ENCODE measurements around the gene OTX2. TPM values are rescaled to one million over a fixed set of nuclear protein-coding genes. Genes with fewer than 3 reads are reported as not detected.

Gene OTX2
- total RNA-seq, 2 experiments from 2014 or later, result not detected

DNA sequence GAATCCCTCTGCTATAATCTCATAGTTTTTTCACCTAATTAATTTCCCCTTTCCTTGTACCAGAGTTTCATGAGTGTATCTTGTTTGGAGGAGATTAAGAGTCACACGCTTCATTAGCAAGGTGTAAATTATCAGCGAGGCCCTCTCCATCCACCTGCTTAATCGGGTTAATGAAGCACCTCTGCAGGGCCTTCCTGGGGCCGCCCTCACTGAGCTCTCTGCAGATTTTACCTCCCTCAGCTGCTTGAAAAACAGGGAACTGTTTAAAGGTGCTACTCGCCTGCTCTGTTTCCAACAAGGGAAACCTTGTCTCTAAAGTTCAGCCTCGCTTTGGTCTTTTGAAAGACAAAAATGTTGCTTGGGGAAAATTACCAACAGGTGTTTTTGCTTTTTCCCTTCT lies 35.8 kb downstream of the OTX2 start:
- Histone ChIP-seq H3K36me3 (ENCODE audit: insufficient read depth, low read length) (no peaks in the 10 kb centered on the region), H3K9me2 (ENCODE audit: insufficient read depth, low read length) (no peaks in the 10 kb centered on the region), H4K20me1 (ENCODE audit: insufficient read depth, low read length) (no peaks in the 10 kb centered on the region), H3K27ac (ENCODE audit: low read depth, low read length, poor library complexity, severe bottlenecking) (no peak overlapping the region), H3K79me2 (ENCODE audit: insufficient read depth, low read depth, low read length) (no peaks in the 10 kb centered on the region), H3K4me1 (ENCODE audit: insufficient read depth, low read length, poor library complexity, severe bottlenecking) (no peaks in the 10 kb centered on the region), H3K4me2 (ENCODE audit: low read length) (no peak overlapping the region), H2AFZ (ENCODE audit: low read length) (no peak overlapping the region), H3K4me3 (ENCODE audit: low read depth, low read length, poor library complexity, severe bottlenecking) (no peak overlapping the region), H3K9me3 (ENCODE audit: low read length) (no peaks in the 10 kb centered on the region)
- ChIA-PET POLR2A (no interaction called here), CTCF (ENCODE audit: unreplicated experiment) (no interaction called here)
- no peak for DNase-seq (ENCODE audit: low spot score)
- BruUV-seq (replicated peaks), result no TSS peak
- TF ChIP-seq EZH2phosphoT487 (IDR thresholded peaks at IDR 0.05; ENCODE audit: borderline replicate concordance, low read depth, low read length), result no peak
- no peak for TF ChIP-seq CTCF (conservative IDR thresholded peaks at IDR 0.05; ENCODE audit: low read length)
- intact Hi-C loops (cut with micrococcal nuclease; ENCODE audit: unreplicated experiment), result no loop called here

GRCh38 chr14:56770512-56770911 lies 39.8 kb downstream of the OTX2 start:
- Histone ChIP-seq H3K36me3 (ENCODE audit: insufficient read depth, low read length) (no peaks in the 10 kb centered on the region), H3K4me1 (ENCODE audit: insufficient read depth, low read length, poor library complexity, severe bottlenecking) (no peaks in the 10 kb centered on the region), H4K20me1 (ENCODE audit: insufficient read depth, low read length) (no peaks in the 10 kb centered on the region), H3K4me2 (ENCODE audit: low read length) (no peak overlapping the region), H3K9me2 (ENCODE audit: insufficient read depth, low read length) (no peaks in the 10 kb centered on the region), H2AFZ (ENCODE audit: low read length) (no peak overlapping the region), H3K79me2 (ENCODE audit: insufficient read depth, low read depth, low read length) (no peaks in the 10 kb centered on the region), H3K27ac (ENCODE audit: low read depth, low read length, poor library complexity, severe bottlenecking) (no peak overlapping the region), H3K9me3 (ENCODE audit: low read length) (no peaks in the 10 kb centered on the region), H3K4me3 (ENCODE audit: low read depth, low read length, poor library complexity, severe bottlenecking) (no peak overlapping the region)
- ChIA-PET POLR2A (no interaction called here), CTCF (ENCODE audit: unreplicated experiment) (no interaction called here)
- no peak for TF ChIP-seq EZH2phosphoT487 (IDR thresholded peaks at IDR 0.05; ENCODE audit: borderline replicate concordance, low read depth, low read length)
- TF ChIP-seq CTCF (conservative IDR thresholded peaks at IDR 0.05; ENCODE audit: low read length), result no peak
- intact Hi-C loops (cut with micrococcal nuclease; ENCODE audit: unreplicated experiment), result no loop called here
- no TSS peak for BruUV-seq (replicated peaks)
- no peak for DNase-seq (ENCODE audit: low spot score)

GRCh38 chr14:56760164-56760914 lies 49.9 kb downstream of the OTX2 start:
- CTCF ChIA-PET (ENCODE audit: unreplicated experiment), result no interaction called here
- no peaks in the 10 kb centered on the region for H4K20me1 ChIP-seq (ENCODE audit: insufficient read depth, low read length)

More at GRCh38 chr14:56760164-56760914, 49.9 kb downstream of the OTX2 start:
- intact Hi-C loops (cut with micrococcal nuclease; ENCODE audit: unreplicated experiment), result no loop called here
- Histone ChIP-seq H3K27ac (ENCODE audit: low read depth, low read length, poor library complexity, severe bottlenecking) (no peak overlapping the region), H3K9me3 (ENCODE audit: low read length) (no peaks in the 10 kb centered on the region), H3K4me1 (ENCODE audit: insufficient read depth, low read length, poor library complexity, severe bottlenecking) (no peaks in the 10 kb centered on the region), H3K36me3 (ENCODE audit: insufficient read depth, low read length) (no peaks in the 10 kb centered on the region), H3K79me2 (ENCODE audit: insufficient read depth, low read depth, low read length) (no peaks in the 10 kb centered on the region), H2AFZ (ENCODE audit: low read length) (no peak overlapping the region), H3K4me3 (ENCODE audit: low read depth, low read length, poor library complexity, severe bottlenecking) (no peak overlapping the region), H3K9me2 (ENCODE audit: insufficient read depth, low read length) (no peaks in the 10 kb centered on the region), H3K4me2 (ENCODE audit: low read length) (no peak overlapping the region)
- POLR2A ChIA-PET, result interaction anchor here (0.5 kb wide), 1 partner anchor 21 kb away, joined by 3 read pairs; no protein-coding TSS in a partner anchor
- TF ChIP-seq EZH2phosphoT487 (IDR thresholded peaks at IDR 0.05; ENCODE audit: borderline replicate concordance, low read depth, low read length), result no peak
- no peak for TF ChIP-seq CTCF (conservative IDR thresholded peaks at IDR 0.05; ENCODE audit: low read length)
- no TSS peak for BruUV-seq (replicated peaks)
- DNase-seq (ENCODE audit: low spot score), result no peak
